Transverse colon (tissue), 4 donors: ENCODE measurements around the gene AGPAT2.

Source experiments
- POLR2A ChIP-seq: fragments of 450-650 bp; IDR thresholded peaks from one replicate; pipeline ENCODE4 v1.6.1; 2016; ENCODE audit warnings: antibody characterized with exemption, mild to moderate bottlenecking, moderate library complexity
- POLR2AphosphoS5 ChIP-seq, 3 donors: sonication (generic); formaldehyde crosslinking; IDR thresholded peaks; one replicate each; pipeline ENCODE4 v1.6.1; 2016; ENCODE audit warnings: antibody characterized with exemption in 3 of 3
- TF ChIP-seq, protein P1 (sequence below), 5 experiments: fragments of 200-600 bp in 3 of 5; fragments of 450-650 bp in 2 of 5; sonication (generic) in 3 of 5; IDR thresholded peaks; 1 replicate in 2 of 5; 2 replicates in 3 of 5; pipeline ENCODE4 v1.5.1; 2016 to 2017; ENCODE audit warnings: antibody characterized with exemption in 5 of 5, inconsistent platforms in 3 of 5, mild to moderate bottlenecking in 2 of 5, moderate library complexity in 1 of 5

DNA sequence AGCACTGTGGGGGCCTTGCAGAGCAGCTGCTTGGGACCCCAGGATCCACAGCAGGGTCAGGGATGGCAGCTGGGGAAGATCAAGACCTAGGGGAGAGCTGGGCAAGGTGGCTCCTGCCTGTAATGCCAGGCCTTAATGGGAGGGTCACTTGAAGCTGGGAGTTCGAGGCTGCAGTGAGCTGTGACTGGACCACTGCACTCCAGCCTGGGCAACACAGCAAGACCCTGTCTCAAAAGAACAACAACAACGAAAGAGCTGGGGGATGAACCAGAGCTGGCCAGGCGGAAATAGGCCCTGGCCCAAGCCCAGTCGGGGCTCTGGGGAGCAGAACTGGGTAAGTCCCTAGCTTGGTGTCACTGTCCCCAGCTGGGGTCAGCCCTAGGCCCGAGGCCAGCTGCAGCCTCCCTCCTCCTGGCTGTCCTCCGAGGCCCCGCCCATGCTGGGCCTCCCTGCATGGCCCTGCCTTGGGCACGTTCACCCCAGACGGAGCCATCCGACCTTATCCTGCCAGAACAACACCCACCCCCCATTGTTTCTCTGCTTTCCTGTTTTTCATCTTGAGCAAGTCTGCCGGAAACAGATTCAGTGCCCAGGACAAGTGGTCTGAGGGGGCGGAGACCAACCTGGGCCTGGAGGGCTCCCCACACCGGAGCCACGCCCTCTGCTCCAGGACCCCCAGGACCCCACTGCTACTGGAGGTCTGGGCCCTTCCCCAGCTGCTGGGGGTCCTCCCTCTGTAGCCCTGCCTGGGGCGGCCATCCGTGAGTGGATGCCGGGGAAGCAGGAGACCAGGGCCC lies 27.0 kb upstream of the AGPAT2 start:
- TF ChIP-seq, protein P1, sequence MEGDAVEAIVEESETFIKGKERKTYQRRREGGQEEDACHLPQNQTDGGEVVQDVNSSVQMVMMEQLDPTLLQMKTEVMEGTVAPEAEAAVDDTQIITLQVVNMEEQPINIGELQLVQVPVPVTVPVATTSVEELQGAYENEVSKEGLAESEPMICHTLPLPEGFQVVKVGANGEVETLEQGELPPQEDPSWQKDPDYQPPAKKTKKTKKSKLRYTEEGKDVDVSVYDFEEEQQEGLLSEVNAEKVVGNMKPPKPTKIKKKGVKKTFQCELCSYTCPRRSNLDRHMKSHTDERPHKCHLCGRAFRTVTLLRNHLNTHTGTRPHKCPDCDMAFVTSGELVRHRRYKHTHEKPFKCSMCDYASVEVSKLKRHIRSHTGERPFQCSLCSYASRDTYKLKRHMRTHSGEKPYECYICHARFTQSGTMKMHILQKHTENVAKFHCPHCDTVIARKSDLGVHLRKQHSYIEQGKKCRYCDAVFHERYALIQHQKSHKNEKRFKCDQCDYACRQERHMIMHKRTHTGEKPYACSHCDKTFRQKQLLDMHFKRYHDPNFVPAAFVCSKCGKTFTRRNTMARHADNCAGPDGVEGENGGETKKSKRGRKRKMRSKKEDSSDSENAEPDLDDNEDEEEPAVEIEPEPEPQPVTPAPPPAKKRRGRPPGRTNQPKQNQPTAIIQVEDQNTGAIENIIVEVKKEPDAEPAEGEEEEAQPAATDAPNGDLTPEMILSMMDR (IDR thresholded peaks at IDR 0.05) = no peak
- no peak for TF ChIP-seq POLR2A
- TF ChIP-seq POLR2AphosphoS5 (IDR thresholded peaks at IDR 0.05) = no peak
